Panc1 (cell line): ENCODE results near the gene RALGPS1.

Experiments used
- CTCF ChIP-seq: fragments of 450-650 bp; IDR thresholded peaks from 2 replicates; pipeline ENCODE4 v1.5.1; 2017; ENCODE audit warnings: mild to moderate bottlenecking
- POLR2AphosphoS5 ChIP-seq: IDR thresholded peaks from 2 replicates; pipeline ENCODE4 v1.6.1; 2012; ENCODE audit warnings: mild to moderate bottlenecking, low read depth, low read length, moderate library complexity

GRCh38 chr9:126965541-126966428, 51.2 kb downstream of the RALGPS1 start:
- no peak for TF ChIP-seq POLR2AphosphoS5
- peak; percentile 86 for TF ChIP-seq CTCF
